ENCODE data around the gene CADPS.

The CADPS gene

DNA sequence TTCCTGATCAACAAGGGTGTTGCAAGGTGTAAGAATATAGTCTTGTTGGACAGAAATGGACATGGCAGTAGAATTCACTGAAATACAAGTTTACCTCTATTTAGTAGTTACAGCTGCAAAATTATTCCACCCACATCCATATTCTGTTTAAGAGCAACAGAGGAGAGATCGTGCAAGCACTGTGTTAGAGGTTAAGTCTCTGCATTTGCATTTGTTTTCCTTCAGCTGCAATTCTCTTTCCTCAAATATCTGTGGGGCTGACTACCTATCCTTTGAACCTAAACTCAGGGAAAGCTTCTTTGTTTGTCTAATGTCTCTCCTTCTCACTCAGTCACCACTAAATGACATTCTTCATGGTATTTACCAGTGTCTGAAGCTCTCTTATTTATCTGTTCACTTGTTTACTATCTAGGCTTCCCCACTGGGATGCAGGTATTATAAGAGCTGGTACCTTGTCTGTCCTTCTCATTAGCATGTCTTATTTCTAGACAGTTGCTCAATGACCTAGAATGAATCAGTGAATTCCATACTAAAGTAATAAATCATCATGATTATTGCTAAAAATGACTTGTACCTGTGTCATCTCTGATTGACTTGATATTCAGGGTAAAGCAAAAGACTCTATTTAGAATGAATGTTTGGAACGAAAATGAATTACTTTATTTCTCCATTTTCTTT is 326.5 kb downstream of the CADPS start:
- no peak for DNase-seq

DNA sequence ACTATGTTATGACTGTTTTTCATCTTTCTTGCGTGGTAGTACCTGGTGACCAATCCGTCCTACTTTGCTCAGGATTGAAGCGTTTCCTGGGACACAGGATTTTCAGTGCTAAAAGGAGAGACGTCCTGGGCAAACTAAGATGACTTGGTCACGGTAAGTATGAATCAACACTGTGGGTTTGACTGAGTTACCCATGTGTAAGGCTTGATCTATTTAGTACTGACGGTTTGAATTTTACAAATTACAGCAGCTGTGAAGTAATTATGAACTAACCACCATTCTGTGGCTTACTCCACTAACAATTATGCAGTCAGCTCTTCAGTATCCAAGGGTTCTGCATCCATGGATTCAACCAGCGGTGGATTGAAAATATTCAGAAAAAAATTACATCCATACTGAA is 328.9 kb downstream of the CADPS start:
- no peak for DNase-seq

DNA sequence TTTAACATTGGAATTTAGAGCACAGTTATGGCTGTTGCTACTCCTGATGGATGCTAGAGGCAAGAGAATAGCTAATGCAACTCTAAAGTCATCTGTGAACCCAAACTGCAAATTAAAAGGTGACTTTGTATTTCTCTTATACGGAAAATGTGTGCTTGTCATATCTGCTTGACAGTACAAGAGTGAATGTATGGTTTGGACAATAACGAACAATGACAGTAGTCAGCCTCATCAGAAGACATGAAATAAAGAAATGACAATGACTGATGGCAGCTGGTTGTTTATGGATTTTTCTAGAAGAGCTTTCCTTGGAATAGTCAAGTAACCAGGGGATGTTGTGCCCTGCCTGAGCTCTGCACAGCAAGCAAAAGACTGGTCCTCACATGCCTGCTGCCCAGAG is 333.0 kb downstream of the CADPS start:
- DNase-seq: no peak

DNA sequence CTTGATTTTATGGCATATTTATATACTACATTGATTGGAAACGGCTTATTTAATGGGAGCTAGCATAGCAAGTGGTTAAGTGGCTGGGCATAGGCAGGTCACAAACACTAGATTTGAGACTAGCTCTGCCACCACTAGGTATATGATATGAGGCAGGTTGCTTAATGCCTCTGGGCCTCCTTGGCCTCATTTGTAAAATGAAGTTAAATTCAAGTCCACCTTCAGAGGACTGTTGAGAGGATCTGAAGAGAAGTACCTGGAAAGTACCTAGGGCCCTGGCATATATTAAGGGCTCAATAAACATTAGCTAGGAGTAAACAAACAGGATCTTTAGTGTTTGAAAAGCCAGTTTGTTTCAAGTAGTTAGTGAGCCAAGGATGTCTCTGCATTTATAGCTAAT is 335.5 kb downstream of the CADPS start:
- no peak for DNase-seq

DNA sequence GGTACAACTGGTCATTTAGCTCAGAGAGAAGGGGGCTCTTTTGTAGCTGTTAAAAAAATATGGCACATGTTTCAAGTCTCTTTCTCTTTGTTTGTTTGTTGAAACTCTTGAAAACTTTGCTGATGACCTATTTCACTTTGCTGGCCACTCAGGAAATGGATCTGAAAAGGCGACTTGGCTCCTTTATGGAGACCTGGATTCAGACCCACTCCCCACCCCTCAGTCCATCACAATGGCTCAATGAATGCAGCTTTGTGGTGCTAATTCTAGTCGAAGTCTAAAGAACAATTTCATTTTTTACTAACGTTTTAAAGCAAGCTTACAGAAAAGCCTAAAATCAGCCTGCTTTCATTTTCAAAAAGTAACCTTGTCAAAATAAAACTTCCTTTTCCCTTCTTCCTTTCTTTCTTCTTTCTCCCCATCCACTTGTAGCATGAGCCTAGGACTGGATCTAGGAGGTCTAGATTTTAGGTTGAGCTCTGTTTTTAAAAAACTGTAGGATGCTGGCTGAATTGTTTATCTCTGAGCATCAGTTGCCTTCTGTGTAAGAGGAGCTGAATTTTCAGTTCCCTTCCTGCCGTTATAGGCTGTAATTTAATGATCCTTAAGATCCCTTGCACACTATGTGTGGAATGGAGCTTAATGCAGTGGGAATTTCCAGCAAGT is 336.4 kb downstream of the CADPS start:
- no peak for DNase-seq

DNA sequence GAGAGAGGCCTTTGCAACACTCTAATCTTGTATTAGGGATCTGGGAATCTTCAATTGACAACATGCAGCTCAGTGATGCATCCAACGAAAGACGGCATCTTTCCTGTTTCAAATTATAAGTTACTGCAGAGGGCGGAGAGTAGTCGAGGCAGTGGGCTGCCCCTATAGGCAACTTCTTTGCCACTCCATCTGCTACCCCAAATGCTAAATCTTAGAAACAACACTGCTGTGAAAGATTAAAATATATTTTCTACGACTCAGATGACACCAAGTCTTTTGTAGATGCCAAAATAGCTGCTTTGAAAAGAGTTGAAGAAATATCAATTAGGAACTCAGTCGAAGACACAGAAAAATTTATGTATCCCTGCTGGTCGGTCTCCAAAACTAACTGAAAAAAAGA is 340.9 kb downstream of the CADPS start:
- no peak for DNase-seq

DNA sequence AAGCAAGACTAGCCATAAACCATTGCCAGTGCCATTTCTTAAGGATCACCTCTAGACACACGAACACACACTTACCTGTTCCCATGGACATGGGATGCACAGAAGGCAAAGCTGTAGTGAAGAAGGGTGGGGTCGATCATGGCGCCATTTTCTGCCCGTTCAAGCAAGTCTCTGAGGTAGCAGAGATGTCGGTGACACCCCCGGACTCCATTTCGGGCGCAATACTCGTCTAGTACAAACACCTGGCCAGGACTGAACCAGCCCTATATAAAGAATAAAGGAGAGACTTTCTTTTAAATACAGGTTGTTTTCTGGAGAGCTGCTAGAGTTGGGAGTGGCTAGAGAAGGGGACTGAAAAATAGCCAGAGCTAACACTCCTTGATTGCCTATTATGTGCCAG is 342.4 kb downstream of the CADPS start:
- no peak for DNase-seq

DNA sequence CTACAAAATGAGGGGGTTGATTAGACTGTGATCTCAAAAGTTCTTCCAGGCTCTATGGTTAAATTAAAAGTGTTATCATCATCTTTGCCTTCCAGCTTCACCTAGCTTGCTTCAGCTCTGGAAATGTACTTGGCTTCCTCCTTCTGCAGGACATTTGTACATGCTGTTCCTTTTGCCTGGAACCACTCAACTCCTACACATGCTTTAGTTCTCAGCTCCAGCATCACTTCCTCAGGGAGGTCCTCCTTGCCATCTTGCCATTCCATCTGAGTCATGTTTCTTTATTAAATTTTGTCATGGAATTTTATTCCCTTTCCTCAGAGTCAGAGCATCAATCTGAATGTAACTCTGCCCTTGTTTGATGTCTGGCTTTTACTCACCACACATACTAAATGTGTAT is 343.2 kb downstream of the CADPS start:
- DNase-seq: no peak

DNA sequence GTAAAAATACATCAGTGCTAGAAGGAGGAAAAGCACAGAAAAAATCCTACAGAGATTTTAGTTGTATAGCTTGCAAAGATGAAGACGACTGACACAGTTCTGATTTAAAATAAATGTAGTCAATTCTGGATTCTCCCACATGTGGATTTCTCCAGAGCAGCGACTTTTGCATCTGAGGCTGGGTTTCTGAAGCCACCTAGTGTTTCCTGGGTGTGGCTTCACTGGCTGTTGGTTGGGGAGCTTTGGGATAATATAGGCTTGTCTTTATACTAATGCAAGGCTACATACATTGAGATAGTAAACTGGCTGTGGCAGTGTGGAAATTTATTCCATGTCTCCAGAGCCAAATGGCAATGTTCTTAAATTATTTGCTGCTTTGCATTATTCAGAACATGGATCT is 343.7 kb downstream of the CADPS start:
- no peak for DNase-seq

DNA sequence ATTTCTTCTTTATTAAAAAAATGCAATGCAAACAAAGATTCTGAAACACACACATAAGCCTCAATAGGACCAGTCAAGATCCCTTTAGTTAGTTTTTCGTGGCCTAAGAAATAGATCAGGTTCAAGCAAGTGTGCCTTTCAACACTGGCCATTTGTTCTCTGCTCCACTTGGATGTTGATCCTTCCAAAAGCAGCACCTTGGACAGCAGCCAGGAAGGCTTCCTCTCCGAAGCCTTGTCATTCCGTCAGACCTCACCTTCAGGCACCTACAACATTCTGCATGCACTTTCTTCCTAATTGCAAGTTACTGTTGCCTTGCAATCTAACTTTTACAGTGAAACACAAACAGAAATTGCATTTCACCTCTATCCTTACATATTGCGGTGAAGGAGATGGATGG is 346.0 kb downstream of the CADPS start:
- DNase-seq: peak; percentile 1

DNA sequence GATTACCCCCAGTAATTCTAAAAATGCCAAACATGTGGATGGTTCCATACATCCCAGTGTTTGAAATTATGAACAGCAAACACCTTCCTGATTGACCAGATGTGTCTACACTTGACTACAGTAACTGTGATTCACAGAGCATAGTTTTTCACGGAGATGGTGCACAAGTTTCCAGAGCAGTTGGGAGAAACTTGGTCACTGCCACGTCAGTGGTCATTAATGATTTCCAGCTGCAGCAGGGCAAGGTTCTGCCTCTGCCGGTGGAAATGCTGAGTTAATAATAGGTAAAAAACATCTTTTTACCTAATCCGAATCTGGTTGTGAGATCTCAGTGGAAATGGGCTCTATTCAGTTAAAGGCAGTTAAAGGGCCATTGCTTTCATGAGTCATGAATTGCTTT is 347.7 kb downstream of the CADPS start:
- DNase-seq: no peak

DNA sequence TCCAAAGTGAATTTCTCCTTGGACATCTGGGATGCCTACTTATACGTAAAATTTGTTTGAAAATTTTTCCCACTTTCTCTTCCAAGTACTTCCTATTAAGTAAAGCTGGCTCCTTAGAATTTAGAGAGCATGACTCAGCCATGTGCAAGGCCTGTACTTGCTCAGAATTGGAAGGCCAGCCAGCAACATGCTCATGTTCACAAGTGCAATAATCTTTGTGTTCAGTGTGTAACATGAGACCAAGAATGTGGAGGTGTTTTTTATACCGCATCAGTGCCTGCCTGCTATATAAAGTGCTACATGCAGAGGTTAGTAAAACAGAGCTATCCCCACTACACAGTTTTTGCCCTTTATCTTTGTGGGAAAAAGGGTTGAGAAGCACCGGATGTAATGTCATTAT is 349.9 kb downstream of the CADPS start:
- DNase-seq: no peak

DNA sequence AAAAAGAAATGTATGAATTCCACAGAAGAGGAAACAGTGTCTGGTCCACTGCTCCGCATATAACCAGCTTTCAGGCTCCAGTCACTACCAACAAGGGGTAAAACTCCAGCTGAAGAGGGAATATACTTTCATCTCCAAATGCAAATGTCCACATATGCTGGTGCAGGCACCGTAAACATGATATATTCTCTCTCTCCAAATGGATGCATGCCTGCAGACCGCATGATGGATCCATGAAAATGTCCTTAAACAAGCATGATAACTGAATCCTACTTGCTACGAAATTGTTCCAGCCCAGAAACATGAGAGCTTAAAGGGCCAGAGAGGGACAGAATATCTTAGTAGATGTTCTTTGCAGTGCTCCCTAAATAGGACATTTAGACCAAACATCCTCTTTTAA is 351.5 kb downstream of the CADPS start:
- no peak for DNase-seq

DNA sequence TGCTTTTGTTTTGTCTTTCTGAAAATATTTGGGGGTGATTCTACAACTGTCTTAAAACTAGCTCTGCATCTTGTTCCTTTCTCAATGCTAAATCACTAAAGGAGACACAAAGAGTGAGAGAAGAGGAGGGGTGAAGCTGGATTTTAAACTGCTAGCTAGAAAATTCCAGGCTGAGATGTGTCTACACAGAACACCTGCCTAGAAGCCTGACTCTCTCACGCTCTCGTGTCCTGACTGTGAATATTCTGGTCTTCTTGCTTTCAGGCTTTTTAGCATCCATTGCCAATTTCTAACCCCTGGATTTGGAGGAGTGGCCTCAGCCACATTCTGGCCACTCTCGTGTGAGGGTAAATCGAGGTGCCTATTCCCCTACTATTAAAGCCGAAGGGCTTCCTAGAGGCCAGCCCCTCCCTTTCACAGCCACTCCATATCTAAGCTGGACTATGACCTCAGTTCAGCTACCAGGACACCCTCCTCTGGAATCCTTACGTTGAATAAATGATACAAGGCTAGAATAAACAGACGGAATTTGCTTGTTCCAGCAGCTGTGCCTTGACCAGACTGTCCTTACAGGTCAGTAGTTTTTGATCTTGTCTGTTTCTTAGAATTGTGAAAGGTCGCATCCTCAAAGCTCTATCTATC is 353.6 kb downstream of the CADPS start:
- DNase-seq: no peak

DNA sequence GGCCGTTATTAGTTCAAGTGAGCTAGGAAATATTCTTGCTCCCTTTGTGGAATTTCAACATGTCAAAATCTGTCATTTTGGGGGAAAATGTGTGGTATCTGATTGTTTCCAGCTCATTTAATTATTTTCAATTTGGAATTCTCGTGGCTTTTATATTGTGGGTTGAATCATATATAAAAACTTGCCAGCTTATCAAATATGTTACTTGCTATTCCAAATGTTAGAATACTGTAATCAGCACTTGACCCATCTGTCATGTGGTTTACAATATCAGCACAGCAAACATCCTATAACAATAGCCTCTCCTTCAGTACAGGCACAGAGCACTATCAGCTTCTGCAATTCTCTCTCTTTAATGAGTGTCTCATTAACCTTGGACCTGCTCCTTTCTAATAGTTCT is 371.7 kb downstream of the CADPS start:
- no peak for DNase-seq

DNA sequence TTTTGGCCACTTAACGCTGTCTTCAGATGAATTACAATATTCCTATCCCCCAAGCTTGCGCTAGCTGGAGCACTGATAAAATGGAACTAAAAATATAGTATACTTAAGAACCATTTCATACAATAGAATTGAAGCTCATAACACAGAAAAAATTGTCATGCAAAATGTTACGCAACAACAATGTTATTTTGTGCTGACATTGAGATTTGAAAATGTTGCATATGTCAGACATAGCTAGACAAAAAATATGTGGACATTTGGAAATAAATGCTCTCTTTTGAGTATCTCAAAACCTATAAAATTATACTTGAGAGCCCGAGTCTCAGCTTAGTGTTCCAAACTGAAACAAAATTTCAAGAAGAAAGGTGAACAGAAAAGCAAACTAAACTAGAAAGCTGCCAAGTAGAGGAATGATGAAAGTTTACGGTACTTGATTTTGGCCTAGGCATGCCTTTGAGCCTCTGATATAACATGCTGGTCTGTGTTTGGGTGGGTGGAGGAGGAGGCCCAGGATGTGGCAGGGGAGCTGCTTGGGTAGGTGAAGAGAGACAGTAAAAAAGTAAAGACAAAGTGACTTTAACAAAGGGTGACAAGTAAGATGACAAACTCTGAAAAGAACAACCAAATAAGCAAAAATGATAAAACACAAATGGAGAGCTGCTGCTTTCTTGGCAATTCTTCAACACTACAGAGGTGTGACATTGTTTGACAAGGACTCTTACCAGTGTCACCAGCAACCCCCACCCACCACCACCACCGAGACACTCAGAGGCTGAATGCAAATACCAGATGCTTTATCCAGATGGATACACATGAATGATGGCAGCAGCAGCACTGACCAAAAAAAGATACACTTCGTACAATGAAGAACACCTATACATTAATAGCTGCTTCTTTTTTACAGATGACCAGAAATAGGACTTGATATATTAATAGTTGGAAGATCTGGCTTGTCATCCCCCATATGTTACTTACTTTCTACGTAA is 372.6 kb downstream of the CADPS start:
- DNase-seq: no peak

DNA sequence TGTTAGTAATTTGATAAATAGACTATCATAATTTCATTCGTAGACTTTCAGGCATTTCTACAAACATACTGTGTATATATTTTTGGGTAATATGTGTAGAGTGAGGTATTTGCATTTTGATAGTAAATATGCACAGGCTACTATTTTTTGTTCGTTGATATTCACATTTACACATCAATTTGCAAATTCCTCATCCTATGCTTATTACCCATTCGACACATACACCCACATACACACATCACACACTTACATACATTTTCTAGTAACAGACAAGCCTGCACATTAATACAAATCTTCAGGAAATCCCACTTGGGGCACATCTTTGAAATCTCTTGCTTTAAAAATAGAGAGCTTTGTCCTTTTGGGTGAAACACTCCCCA is 373.9 kb downstream of the CADPS start:
- no peak for DNase-seq

DNA sequence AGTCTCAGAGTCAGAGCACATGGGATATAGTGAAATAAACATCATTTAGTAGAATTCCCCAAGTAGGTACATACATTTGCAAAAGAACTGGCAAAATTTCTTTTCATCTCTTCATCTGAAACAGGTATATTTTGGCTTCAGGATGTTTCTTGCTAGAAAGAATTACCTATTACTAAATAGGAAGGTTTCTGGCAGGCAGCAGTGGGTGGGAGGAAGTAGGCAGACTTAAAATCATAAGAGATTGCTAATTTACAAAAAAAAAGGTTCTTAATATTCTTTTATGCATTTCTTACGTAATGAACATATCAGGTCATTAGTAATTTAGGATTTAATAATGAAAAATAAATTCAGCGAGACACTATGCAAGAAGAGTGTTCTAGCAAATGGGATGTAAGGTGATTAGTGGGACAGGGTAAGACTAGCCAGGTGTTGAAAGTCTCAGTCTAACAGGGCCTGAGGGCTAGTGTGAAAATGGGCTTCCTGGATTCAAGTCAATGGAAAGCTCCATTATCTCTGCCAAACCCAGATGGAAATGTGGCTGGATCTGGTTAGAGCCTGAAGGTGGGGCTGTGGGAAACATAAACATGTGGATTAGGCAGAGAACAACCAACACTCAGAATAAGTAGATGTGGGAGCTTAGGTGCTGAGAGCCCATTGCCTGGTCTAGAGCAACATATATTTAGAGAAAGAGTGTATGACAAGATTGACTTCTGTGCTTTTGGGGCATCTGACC is 374.5 kb downstream of the CADPS start:
- no peak for DNase-seq

DNA sequence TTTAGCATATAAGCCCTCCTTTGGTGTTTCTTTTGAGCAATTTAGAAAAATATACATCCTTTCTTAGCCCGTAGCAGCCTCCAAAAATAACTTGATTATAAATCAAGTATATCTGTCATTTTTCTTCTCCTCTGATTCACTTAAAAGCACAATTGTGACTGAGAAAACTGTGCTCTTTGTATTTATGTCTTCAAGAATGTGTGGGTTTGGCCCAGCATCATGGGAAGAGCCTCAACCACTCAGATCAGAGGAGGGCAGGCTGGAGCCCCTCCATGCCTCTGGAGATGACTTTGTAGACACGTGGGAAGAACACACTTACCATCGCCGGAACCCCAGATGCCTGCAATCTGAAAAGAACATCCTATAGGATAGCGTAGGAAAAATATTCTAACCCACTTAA is 378.1 kb downstream of the CADPS start:
- no peak for DNase-seq

DNA sequence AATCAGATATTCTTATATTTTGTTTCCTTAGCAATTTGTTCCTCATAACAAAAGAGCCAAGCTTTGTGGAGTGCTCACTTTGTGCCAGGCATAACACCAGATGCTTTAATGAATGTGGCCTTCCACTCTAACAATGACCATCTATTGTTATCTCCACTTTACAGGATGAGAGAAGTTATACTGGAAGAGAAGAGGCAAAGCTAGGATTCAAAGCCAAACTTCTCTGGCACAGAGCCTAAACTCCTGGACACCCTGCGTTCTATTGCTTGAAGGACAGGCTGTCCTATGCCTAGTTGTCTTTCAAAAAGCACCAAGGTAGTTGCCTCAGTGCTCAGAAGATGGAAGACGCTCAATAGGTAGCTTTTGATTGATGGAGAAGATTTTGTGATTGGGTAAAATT is 378.7 kb downstream of the CADPS start:
- no peak for DNase-seq

DNA sequence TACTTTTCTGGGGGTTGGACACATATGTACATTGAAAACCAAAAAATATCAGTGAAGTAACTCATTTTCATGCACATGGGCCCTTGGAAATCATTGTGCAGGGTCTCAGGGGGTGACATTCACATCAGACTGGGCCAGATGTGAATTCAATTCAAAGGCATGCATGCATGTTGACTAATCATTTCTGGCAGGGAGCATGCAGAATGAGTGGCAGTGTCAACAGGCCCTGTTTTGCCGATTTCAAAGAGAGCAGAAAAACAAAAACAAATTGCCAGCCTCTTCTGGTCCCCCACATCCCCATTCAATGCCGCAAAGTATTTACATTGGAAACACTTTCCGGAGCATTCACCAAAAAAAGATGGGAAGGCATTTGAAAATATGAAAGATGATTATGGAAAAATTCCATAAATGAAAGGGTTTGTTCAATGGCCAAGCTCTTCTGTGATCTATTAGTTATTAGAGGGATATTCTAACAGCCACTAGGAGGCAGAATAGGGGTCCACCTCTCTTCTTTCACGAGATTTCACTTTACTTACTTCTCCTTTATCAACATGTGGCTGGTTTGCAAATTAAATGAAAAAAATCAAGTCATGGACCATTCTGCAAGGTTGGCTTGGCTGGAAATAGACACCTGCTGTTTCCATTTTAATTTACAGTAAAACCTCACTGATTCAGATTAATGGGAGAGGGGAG is 382.0 kb downstream of the CADPS start:
- no peak for DNase-seq

DNA sequence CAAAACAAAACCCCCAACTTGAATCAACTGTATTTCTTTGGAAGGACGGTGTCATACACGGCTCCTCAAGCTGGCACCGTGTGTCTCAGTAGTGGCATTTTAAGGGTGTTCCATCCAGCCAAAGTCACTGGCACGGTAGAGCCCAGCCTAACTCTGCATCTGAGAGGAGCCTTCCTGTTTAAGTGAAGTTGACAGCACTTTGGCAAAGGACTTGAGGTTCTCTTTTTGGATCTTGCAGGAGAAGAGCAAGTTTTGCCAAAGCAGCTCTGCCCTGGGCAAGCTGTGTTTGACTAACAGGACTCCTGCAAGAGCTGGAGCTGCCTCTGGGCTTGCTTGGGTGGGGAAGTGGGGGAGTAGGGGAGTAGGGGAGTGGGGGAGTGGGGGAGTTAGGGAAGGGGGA is 392.3 kb downstream of the CADPS start:
- DNase-seq: no peak

All from stimulated activated CD4-positive, alpha-beta T cell treated with anti-CD3 and anti-CD28 coated beads, Interleukin-4, amount 100 ng/mL, for 1 hour (primary cell).